Measurements from ENCODE around the gene ZNF335.
A peak's percentile ranks its signal among the peaks of the same experiment; 100 is the strongest.

The ZNF335 gene

GRCh38 chr20:45987108-45987780, 15.2 kb upstream of the ZNF335 start:
- H3K4me1 ChIP-seq (ENCODE audit: insufficient read depth, low read length): no peaks in the 10 kb centered on the region
- H4K20me1 ChIP-seq (ENCODE audit: insufficient read depth, low read length): no peaks in the 10 kb centered on the region
- no peak overlapping the region for H2AFZ ChIP-seq (ENCODE audit: low read depth, low read length)
- H3K36me3 ChIP-seq (ENCODE audit: insufficient read depth, low read length): no peaks in the 10 kb centered on the region
- peak; percentile 100 for ATAC-seq (ENCODE audit: insufficient read depth, low read depth)
- H3K27ac ChIP-seq (ENCODE audit: low read length): no peak overlapping the region
- H3K27me3 ChIP-seq (ENCODE audit: insufficient read depth, low read length, poor library complexity): no peaks in the 10 kb centered on the region
- no peaks in the 10 kb centered on the region for H3K79me2 ChIP-seq (ENCODE audit: insufficient read depth, low read length)
- peak; percentile 83 for DNase-seq
- TF ChIP-seq, protein P1, sequence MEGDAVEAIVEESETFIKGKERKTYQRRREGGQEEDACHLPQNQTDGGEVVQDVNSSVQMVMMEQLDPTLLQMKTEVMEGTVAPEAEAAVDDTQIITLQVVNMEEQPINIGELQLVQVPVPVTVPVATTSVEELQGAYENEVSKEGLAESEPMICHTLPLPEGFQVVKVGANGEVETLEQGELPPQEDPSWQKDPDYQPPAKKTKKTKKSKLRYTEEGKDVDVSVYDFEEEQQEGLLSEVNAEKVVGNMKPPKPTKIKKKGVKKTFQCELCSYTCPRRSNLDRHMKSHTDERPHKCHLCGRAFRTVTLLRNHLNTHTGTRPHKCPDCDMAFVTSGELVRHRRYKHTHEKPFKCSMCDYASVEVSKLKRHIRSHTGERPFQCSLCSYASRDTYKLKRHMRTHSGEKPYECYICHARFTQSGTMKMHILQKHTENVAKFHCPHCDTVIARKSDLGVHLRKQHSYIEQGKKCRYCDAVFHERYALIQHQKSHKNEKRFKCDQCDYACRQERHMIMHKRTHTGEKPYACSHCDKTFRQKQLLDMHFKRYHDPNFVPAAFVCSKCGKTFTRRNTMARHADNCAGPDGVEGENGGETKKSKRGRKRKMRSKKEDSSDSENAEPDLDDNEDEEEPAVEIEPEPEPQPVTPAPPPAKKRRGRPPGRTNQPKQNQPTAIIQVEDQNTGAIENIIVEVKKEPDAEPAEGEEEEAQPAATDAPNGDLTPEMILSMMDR (IDR thresholded peaks at IDR 0.05; ENCODE audit: borderline replicate concordance, extremely low read depth, low read length, poor library complexity, severe bottlenecking): peak; percentile 98
- TF ChIP-seq EZH2 (IDR thresholded peaks at IDR 0.05; ENCODE audit: borderline replicate concordance, low read depth, low read length, severe bottlenecking): no peak
- no peak overlapping the region for H3K9ac ChIP-seq (ENCODE audit: low read depth, low read length)
- H3K9me3 ChIP-seq (ENCODE audit: insufficient read depth, low read length, severe bottlenecking): no peaks in the 10 kb centered on the region
- no peak overlapping the region for H3K4me3 ChIP-seq (ENCODE audit: low read depth in 1 of 2, low read length in 2 of 2)
- no peak overlapping the region for H3K4me2 ChIP-seq (ENCODE audit: insufficient read depth, low read length)

DNA sequence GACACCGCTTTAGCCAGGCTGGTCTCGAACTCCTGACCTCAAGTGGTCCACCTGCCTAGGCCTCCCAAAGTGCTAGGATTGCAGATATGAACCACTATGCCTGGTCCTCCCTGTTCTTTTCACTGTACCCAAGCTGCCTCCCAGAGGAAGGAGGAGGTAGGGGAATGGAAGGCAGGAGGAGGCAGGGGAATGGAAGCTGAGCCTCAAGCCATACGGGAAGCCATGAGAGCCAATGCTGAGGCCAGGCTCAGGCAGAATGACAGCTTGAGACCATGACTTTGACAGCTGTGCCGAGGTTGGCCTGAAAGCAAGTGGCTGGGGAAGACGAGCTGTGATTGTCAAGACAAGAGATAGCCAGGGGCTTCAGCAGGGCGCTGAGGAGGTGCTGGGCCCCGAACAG, 13.6 kb upstream of the ZNF335 start:
- H3K27me3 ChIP-seq (ENCODE audit: insufficient read depth, low read length, poor library complexity): no peaks in the 10 kb centered on the region
- DNase-seq (no peak), ATAC-seq (ENCODE audit: insufficient read depth, low read depth) (no peak)
- no peaks in the 10 kb centered on the region for H3K36me3 ChIP-seq (ENCODE audit: insufficient read depth, low read length)
- no peak overlapping the region for H3K9ac ChIP-seq (ENCODE audit: low read depth, low read length)
- TF ChIP-seq EZH2 (IDR thresholded peaks at IDR 0.05; ENCODE audit: borderline replicate concordance, low read depth, low read length, severe bottlenecking): no peak
- TF ChIP-seq, protein P1 (IDR thresholded peaks at IDR 0.05; ENCODE audit: borderline replicate concordance, extremely low read depth, low read length, poor library complexity, severe bottlenecking): no peak
- no peaks in the 10 kb centered on the region for H3K79me2 ChIP-seq (ENCODE audit: insufficient read depth, low read length)
- H3K4me1 ChIP-seq (ENCODE audit: insufficient read depth, low read length): no peaks in the 10 kb centered on the region
- H3K9me3 ChIP-seq (ENCODE audit: insufficient read depth, low read length, severe bottlenecking): no peaks in the 10 kb centered on the region
- no peak overlapping the region for H3K4me3 ChIP-seq (ENCODE audit: low read depth in 1 of 2, low read length in 2 of 2)
- no peak overlapping the region for H3K27ac ChIP-seq (ENCODE audit: low read length)
- no peak overlapping the region for H3K4me2 ChIP-seq (ENCODE audit: insufficient read depth, low read length)
- H4K20me1 ChIP-seq (ENCODE audit: insufficient read depth, low read length): no peaks in the 10 kb centered on the region
- H2AFZ ChIP-seq (ENCODE audit: low read depth, low read length): no peak overlapping the region

DNA sequence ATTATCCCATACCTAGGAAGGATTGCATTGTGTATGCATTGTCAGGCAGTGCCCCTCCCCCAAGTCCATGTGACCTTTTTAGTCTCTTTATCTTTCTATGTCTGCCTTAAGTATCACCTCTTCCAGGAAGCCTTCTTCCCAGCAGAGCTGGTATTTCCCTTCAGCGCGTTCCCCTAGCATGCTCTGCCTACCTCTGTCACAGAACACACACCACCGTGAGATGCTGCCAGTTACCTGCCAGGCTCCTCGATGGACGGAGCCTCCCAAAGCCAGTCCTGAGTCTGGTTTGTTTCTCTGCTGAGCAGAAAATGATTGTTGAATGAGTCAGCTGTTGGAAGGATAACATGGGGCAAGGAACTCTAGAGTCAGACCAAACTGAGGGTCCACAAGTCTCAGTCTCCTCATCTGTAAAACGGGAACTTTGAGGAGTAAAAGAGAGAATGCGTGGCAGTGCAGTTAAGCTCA, 11.3 kb upstream of the ZNF335 start:
- H2AFZ ChIP-seq (ENCODE audit: low read depth, low read length): no peak overlapping the region
- H3K27ac ChIP-seq (ENCODE audit: low read length): no peak overlapping the region
- no peaks in the 10 kb centered on the region for H3K9me3 ChIP-seq (ENCODE audit: insufficient read depth, low read length, severe bottlenecking)
- H3K27me3 ChIP-seq (ENCODE audit: insufficient read depth, low read length, poor library complexity): peaks cover 4% of the 10 kb centered on the region
- H3K4me2 ChIP-seq (ENCODE audit: insufficient read depth, low read length): no peak overlapping the region
- H4K20me1 ChIP-seq (ENCODE audit: insufficient read depth, low read length): no peaks in the 10 kb centered on the region
- TF ChIP-seq EZH2 (IDR thresholded peaks at IDR 0.05; ENCODE audit: borderline replicate concordance, low read depth, low read length, severe bottlenecking): no peak
- TF ChIP-seq, protein P1 (IDR thresholded peaks at IDR 0.05; ENCODE audit: borderline replicate concordance, extremely low read depth, low read length, poor library complexity, severe bottlenecking): no peak
- H3K4me1 ChIP-seq (ENCODE audit: insufficient read depth, low read length): no peaks in the 10 kb centered on the region
- H3K79me2 ChIP-seq (ENCODE audit: insufficient read depth, low read length): no peaks in the 10 kb centered on the region
- H3K4me3 ChIP-seq (ENCODE audit: low read depth in 1 of 2, low read length in 2 of 2): no peak overlapping the region
- no peak for ATAC-seq (ENCODE audit: insufficient read depth, low read depth)
- H3K9ac ChIP-seq (ENCODE audit: low read depth, low read length): no peak overlapping the region
- no peak for DNase-seq
- H3K36me3 ChIP-seq (ENCODE audit: insufficient read depth, low read length): no peaks in the 10 kb centered on the region

Measured in DND-41 (cell line).